Effector memory CD4-positive, alpha-beta T cell (primary cell): Measurements from ENCODE around the gene HCFC1.

Experiments
- DNase-seq, 3 donors: peaks; one replicate each; pipeline ENCODE4 v3.0.0-alpha.2; 2020
- H3K27ac ChIP-seq: 2 replicates; pipeline ENCODE4 v1.7.0; 2013; ENCODE audit warnings: mild to moderate bottlenecking, low read length, moderate library complexity; ENCODE audit not compliant: insufficient read depth, poor library complexity, severe bottlenecking
- H3K27me3 ChIP-seq: replicated peaks from 2 replicates; pipeline ENCODE4 v1.7.0; 2013; ENCODE audit warnings: mild to moderate bottlenecking, low read length; ENCODE audit not compliant: insufficient read depth, control insufficient read depth, poor library complexity, severe bottlenecking
- H3K36me3 ChIP-seq: 2 replicates; pipeline ENCODE4 v1.7.0; 2013; ENCODE audit warnings: mild to moderate bottlenecking, low read length, moderate library complexity; ENCODE audit not compliant: control insufficient read depth, insufficient read depth
- H3K4me1 ChIP-seq: 2 replicates; pipeline ENCODE4 v1.7.0; 2013; ENCODE audit warnings: low read length, mild to moderate bottlenecking; ENCODE audit not compliant: control insufficient read depth, insufficient read depth, poor library complexity, severe bottlenecking
- H3K4me3 ChIP-seq: 2 replicates; pipeline ENCODE4 v1.7.0; 2013; ENCODE audit warnings: low read length, low read depth, mild to moderate bottlenecking; ENCODE audit not compliant: insufficient read depth, poor library complexity, severe bottlenecking
- H3K9me3 ChIP-seq: 2 replicates; pipeline ENCODE4 v1.7.0; 2013; ENCODE audit warnings: mild to moderate bottlenecking, low read length, moderate library complexity; ENCODE audit not compliant: control insufficient read depth

HCFC1 gene

DNA sequence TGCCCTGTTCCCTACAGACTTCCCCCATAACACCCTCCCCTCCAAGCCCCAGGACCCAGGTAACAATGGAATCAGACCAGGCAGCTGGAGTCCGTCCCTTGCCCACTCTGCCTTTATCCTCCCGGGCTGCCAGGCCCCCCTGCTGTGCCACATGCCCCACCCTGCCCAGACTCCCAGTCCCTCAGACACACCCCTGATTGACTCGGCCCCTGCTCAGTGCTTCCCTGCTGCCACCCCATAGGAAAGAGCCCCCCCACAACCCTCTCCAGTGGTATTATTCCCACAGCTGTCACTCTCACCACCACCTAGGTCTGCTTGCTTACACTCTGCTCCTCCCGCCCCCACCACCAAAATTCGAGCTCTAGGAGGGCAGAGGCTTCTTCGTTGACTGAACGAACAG lies 32.0 kb downstream of the HCFC1 start:
- no peak for DNase-seq
- Histone ChIP-seq H3K4me3 (no peak overlapping the region), H3K4me1 (peaks cover 10% of the 10 kb centered on the region), H3K36me3 (no peaks in the 10 kb centered on the region), H3K27me3 (no peaks in the 10 kb centered on the region), H3K9me3 (no peaks in the 10 kb centered on the region), H3K27ac (no peak overlapping the region)

DNA sequence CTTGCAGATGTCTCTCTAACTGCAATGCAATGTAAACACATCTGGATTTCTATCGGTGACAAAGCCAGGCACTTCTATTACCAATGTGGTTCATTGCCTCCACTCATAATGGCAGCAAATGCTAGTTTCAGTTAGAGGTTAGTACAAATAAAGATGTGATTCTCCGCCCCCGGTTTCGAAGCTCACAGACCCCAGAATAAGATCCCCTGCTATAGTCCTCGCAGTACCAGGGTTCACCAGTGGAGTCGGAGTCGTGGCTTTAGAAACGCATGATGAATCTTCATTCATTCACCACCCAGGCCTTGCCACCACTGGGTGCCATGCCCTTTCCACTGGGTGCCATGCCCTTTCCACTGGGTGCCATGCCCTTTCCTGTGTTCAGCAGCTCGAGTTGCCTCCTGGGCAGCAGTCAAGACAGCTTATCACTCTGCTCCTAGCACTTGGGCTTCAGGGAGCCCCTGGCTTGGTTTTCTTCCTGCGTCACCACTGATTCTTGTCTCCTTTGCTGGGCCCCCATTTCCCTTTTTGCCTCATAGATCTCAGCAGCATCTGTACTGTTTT lies 33.3 kb downstream of the HCFC1 start:
- H3K4me3 ChIP-seq, result no peak overlapping the region
- DNase-seq, result no peak
- H3K9me3 ChIP-seq, result no peaks in the 10 kb centered on the region
- no peak overlapping the region for H3K27ac ChIP-seq
- H3K36me3 ChIP-seq, result no peaks in the 10 kb centered on the region
- peaks cover 2% of the 10 kb centered on the region for H3K4me1 ChIP-seq
- H3K27me3 ChIP-seq, result no peaks in the 10 kb centered on the region

DNA sequence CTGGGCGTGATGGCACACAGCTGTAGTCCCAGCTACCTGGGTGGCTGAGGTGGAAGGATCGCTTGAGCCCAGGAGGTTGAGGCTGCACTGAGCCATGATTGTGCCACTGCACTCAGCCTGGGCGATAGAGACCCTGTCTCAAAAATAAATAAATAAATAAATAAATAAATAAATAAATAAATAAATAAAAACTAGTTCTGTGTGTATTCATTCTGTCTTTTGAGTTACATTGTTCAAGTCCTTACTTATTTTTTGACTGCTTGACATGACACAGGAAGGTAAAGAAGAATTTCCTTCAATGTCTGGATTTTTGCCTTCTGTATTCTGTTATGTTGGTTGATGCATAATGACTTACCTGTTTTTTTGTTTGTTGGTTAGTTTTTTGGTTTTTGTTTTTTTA lies 34.6 kb downstream of the HCFC1 start:
- H3K27me3 ChIP-seq, result no peaks in the 10 kb centered on the region

DNA sequence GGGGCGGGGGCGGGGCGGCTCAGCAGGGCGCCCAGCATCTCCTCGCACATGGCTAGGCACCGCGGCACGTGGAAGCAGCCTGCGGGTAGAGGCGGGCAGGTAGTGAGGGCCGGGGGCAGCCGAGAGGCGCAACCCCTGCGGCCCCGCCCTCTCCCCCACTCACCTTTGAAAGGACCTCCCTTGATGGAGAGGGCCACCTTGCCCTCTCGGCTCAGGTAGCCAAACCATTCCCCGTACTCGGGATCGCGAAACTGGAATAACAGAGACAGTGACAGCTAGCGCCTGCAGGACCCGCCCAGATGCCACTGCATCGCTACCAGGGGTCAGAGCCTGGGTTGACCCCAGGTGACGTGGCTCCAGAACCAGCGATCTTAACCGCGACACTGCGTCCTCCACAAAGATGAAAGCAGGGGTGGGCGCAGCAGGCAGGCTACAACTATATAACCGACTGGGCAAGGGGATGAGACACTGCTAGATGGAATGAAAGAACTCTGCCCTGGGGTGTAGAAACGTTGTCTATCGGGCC lies 36.2 kb downstream of the HCFC1 start:
- no peaks in the 10 kb centered on the region for H3K27me3 ChIP-seq
- no peak overlapping the region for H3K4me3 ChIP-seq
- no peak overlapping the region for H3K27ac ChIP-seq
- peaks cover 8% of the 10 kb centered on the region for H3K36me3 ChIP-seq
- peaks cover 2% of the 10 kb centered on the region for H3K4me1 ChIP-seq
- no peaks in the 10 kb centered on the region for H3K9me3 ChIP-seq
- no peak for DNase-seq

More for the DNA sequence above, 34.6 kb downstream of the HCFC1 start:
- Histone ChIP-seq H3K27ac (no peak overlapping the region), H3K4me1 (peaks cover 2% of the 10 kb centered on the region), H3K9me3 (no peaks in the 10 kb centered on the region), H3K4me3 (no peak overlapping the region), H3K36me3 (peaks cover 5% of the 10 kb centered on the region)
- DNase-seq, result no peak

DNA sequence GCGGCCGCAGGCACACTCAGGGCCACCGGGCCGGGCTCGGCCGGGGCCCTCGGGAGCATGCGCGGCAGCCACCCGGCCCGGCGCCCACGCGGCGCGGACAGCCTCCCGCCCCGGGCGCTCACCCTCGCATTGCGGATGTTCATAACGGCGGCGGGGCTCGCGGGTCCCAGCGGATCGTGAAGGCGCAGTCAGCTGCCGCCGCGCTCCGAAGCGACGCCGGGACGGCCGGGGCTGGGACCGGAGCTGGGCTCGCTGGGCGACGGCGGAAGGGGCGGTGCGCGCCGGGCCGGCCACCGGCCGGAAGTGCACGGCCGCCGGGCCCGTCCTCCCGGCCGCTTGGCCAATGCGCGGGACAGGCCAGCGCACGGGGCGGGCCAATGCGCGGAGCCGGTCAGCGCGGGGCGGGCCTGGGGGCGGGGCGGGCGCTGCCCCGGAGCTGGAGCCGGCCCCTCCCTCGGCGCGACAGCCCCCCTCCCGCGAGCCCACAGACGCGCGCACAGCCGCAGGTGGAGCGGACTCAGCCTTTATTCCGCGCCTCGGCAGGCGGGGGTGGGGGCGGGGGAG lies 36.8 kb downstream of the HCFC1 start, which contains the start of gene NAA10:
Gene NAA10 (minus strand): TSS at position 276 of the 564 bp plus-strand sequence. CDS start 133 bp downstream, at position 143.
- H3K4me3 ChIP-seq, result peak within 1 kb of the TSS; percentile 40
- peaks cover 2% of the 10 kb centered on the region for H3K4me1 ChIP-seq
- H3K27ac ChIP-seq, result peak within 1 kb of the TSS; percentile 14
- H3K27me3 ChIP-seq, result no peaks in the 10 kb centered on the region
- peak; percentile 32 to 55 (median 53) for DNase-seq
- peaks cover 8% of the 10 kb centered on the region for H3K36me3 ChIP-seq
- H3K9me3 ChIP-seq, result no peaks in the 10 kb centered on the region

DNA sequence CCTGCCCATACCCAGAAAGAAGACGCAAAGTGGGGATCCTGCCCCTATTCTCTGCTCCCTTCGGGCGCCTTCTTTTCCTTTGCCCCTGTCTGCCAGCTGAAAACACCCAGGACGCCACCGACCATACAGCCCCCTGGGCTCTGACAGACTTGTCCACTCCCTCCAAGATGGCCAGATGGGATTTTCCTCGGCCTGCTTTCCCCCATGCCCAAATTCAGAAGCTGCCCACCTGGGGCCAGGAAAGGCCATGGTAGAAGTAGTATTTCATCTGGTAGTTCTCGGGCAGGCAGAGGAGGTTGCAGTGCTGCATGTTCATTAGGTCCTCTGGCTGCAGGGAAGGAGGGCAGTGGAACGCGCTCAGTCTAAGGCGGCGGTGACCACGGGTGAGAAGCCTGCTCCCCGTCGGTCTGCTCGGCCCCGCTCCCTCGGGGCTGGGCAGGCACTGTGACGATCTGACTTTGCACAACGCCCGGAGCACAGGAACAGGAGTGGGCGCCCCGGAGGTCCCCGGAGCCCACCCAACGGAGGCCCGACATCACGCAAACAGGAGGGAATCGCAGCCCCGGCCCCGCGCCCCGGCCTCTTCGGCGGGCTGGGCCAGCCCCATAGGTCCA lies 37.4 kb downstream of the HCFC1 start:
- Histone ChIP-seq H3K4me1 (peaks cover 3% of the 10 kb centered on the region), H3K27ac (peak overlapping the region; percentile 14), H3K27me3 (no peaks in the 10 kb centered on the region), H3K36me3 (peaks cover 8% of the 10 kb centered on the region), H3K4me3 (peak overlapping the region; percentile 40), H3K9me3 (no peaks in the 10 kb centered on the region)
- DNase-seq, result no peak

DNA sequence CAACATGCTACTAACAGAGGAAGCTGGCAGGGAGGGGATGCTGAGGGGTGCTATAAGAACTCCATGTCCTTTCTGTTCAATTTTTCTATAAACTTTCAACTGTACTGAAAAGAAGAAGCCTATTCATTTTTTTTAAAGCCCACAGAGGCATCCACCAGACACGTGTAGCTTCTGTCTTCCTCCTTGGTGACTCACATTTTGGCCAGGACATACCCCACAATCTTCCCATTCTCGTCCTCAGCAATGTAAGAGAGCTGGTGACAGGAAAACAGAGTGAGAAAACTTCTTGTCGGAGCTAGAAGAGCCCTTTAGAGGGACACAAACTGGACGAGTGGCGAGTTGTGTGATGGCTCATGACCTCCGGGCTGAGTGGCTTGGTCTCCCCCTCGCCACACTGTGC lies 37.9 kb downstream of the HCFC1 start:
- no peak overlapping the region for H3K4me3 ChIP-seq
- H3K4me1 ChIP-seq, result peaks cover 7% of the 10 kb centered on the region
- H3K27ac ChIP-seq, result peak overlapping the region; percentile 14
- no peaks in the 10 kb centered on the region for H3K27me3 ChIP-seq
- DNase-seq, result no peak
- H3K36me3 ChIP-seq, result peaks cover 8% of the 10 kb centered on the region
- no peaks in the 10 kb centered on the region for H3K9me3 ChIP-seq

DNA sequence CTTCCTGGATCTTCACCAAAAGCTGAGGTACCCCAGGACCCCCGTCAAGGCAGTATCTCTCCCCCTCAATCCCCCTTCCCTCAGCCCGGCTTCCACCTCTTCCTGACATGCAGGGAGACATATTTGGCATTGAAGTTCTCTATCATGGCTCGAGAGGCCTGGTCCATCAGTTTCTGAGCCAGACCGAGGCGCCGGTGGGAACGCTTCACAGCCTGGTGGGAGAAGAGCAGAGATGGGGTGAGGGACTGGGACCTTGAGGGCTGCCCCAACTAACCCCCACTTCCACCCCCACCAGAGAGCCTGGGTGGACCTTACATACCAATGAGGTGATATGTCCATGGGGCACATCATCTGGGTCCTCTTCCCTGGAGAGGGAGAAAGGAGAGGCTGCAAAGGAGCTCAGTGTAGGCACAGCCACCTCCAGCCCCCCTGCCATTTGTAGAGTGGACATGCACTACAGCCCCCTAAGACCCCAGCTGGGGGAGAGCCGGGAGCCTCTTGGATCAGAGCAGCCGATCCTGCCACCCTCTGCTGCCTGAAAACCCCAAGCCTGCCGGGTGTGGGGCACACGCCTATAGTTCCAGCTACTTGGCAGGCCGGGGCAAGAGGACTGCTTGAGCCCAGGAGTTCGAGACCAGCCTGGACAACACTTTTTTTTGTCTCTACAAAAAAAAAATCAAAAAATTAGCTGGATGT lies 39.2 kb downstream of the HCFC1 start:
- no peaks in the 10 kb centered on the region for H3K9me3 ChIP-seq
- peaks cover 8% of the 10 kb centered on the region for H3K4me1 ChIP-seq
- peaks cover 8% of the 10 kb centered on the region for H3K36me3 ChIP-seq
- DNase-seq, result no peak
- H3K4me3 ChIP-seq, result no peak overlapping the region
- no peak overlapping the region for H3K27ac ChIP-seq
- no peaks in the 10 kb centered on the region for H3K27me3 ChIP-seq

DNA sequence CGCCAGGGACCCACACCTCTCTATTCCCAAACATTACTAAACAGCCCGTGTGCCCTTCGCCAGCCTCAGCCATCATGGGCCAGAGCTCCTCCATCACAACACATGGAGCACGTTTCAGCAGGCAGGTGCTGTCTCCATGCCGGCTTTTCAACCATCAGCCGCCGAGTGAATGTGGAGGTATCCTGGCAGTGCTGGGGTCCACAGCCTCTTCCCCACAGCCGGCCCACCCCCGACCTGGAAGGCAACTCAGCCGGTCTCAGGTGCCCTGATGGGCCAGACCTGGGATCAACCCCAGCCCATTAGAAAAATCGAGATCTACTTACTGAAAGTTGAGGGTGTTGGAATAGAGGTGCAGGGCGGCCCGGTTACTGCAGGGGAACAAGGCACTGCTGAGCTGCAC lies 39.9 kb downstream of the HCFC1 start:
- H3K4me1 ChIP-seq, result peaks cover 14% of the 10 kb centered on the region
- no peaks in the 10 kb centered on the region for H3K9me3 ChIP-seq
- no peak for DNase-seq
- H3K36me3 ChIP-seq, result peaks cover 8% of the 10 kb centered on the region
- H3K27ac ChIP-seq, result no peak overlapping the region
- no peak overlapping the region for H3K4me3 ChIP-seq
- no peaks in the 10 kb centered on the region for H3K27me3 ChIP-seq

DNA sequence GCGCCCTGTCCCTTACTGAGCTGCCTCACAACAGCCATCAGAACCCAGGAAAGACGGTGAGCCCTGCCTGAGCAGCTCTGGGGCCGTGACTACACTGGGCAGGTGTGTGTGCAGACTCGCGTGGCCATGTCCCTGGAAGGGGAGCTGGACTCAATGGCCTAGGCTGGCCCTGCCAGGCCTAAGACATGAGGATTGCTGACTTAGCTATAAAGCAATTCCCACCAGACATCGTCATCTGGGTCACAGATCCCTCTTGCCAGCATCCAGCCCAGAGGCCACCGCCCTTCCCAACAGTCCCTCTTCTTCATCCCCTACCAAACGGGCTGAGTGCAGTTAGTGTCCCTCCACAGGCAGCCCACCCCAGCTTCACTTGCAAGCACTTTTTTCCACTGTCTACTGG lies 40.5 kb downstream of the HCFC1 start:
- H3K9me3 ChIP-seq, result no peaks in the 10 kb centered on the region
- peaks cover 8% of the 10 kb centered on the region for H3K36me3 ChIP-seq
- DNase-seq, result no peak
- H3K4me1 ChIP-seq, result peaks cover 19% of the 10 kb centered on the region
- no peak overlapping the region for H3K4me3 ChIP-seq
- H3K27ac ChIP-seq, result no peak overlapping the region
- no peaks in the 10 kb centered on the region for H3K27me3 ChIP-seq
